Raji (cell line): Measurements from ENCODE around the gene PRR23B.

ENCODE experiments used
- POLR2A ChIP-seq: IDR thresholded peaks from 2 replicates; pipeline ENCODE4 v1.6.1; 2011; ENCODE audit warnings: low read depth, low read length, control low read depth; ENCODE audit not compliant: insufficient read depth

PRR23B gene

GRCh38 chr3:138995706-138996105 lies 25.0 kb downstream of the PRR23B start:
- no peak for TF ChIP-seq POLR2A

GRCh38 chr3:138987181-138987580 lies 33.5 kb downstream of the PRR23B start:
- TF ChIP-seq POLR2A, result no peak

- TF ChIP-seq POLR2A, result no peak
These were observed 34.8 kb downstream of the PRR23B start for GRCh38 chr3:138985932-138986331.

- no peak for TF ChIP-seq POLR2A
These were observed 35.9 kb downstream of the PRR23B start for GRCh38 chr3:138984816-138985215.

GRCh38 chr3:138976047-138976446 lies 44.7 kb downstream of the PRR23B start:
- TF ChIP-seq POLR2A, result no peak

GRCh38 chr3:138975351-138975750 lies 45.4 kb downstream of the PRR23B start:
- TF ChIP-seq POLR2A, result no peak

- no peak for TF ChIP-seq POLR2A
These were observed 46.3 kb downstream of the PRR23B start for GRCh38 chr3:138974462-138974861.

- no peak for TF ChIP-seq POLR2A
These were observed 47.8 kb downstream of the PRR23B start for GRCh38 chr3:138972941-138973340.

- TF ChIP-seq POLR2A, result no peak
These were observed 48.9 kb downstream of the PRR23B start for GRCh38 chr3:138971766-138972320.
